ENCODE data around the gene RARB.

DNA sequence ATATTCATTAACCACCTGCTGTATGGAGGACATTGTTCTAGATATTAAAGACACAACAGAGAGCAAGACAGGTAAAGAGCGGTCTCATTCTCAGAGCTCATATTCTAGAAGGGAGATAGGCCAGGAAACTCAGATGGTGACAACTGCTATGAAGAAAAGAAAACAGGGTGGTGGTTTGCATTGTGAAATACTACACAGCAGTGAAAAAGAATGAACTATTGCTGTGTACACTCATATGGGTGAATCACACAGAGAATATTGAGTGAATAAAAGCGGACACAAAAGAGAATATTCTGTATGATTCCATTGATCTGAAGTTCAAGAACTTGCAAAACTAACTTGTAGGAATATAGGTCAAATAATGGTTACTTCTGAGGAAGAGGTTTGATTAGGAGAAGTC lies 159.9 kb downstream of the RARB start:
- TF ChIP-seq, protein P1, sequence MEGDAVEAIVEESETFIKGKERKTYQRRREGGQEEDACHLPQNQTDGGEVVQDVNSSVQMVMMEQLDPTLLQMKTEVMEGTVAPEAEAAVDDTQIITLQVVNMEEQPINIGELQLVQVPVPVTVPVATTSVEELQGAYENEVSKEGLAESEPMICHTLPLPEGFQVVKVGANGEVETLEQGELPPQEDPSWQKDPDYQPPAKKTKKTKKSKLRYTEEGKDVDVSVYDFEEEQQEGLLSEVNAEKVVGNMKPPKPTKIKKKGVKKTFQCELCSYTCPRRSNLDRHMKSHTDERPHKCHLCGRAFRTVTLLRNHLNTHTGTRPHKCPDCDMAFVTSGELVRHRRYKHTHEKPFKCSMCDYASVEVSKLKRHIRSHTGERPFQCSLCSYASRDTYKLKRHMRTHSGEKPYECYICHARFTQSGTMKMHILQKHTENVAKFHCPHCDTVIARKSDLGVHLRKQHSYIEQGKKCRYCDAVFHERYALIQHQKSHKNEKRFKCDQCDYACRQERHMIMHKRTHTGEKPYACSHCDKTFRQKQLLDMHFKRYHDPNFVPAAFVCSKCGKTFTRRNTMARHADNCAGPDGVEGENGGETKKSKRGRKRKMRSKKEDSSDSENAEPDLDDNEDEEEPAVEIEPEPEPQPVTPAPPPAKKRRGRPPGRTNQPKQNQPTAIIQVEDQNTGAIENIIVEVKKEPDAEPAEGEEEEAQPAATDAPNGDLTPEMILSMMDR (IDR thresholded peaks at IDR 0.05; ENCODE audit: poor library complexity, severe bottlenecking): no peak
- TF ChIP-seq EZH2 (IDR thresholded peaks at IDR 0.05; ENCODE audit: borderline replicate concordance, insufficient read depth, low read length, poor library complexity, severe bottlenecking): no peak

Measured in neural cell (in vitro differentiated cells).